IPS DF 4.7 (cell line): ENCODE results near the gene DNTT.

ENCODE experiments used
- DNase-seq: peaks from one replicate; pipeline ENCODE4 v3.0.0-alpha.2; 2013; ENCODE audit warnings: low spot score; ENCODE audit errors: extremely low read depth

DNTT gene

GRCh38 chr10:96304230-96304629, at the start of gene DNTT:
Gene DNTT, plus strand, starts transcription at chr10:96304434. Its CDS starts 64 bp downstream, at chr10:96304498.
- no peak for DNase-seq

GRCh38 chr10:96254976-96255375, 49.3 kb upstream of the DNTT start:
- DNase-seq, result no peak

GRCh38 chr10:96255549-96256333, 48.5 kb upstream of the DNTT start:
- DNase-seq, result no peak

GRCh38 chr10:96257944-96258343, 46.3 kb upstream of the DNTT start:
- DNase-seq, result no peak

- DNase-seq, result no peak
Measured at GRCh38 chr10:96259150-96259549, 45.1 kb upstream of the DNTT start.

GRCh38 chr10:96260014-96260413, 44.2 kb upstream of the DNTT start:
- no peak for DNase-seq

GRCh38 chr10:96261132-96261531, 43.1 kb upstream of the DNTT start:
- no peak for DNase-seq

- DNase-seq, result no peak
Measured at GRCh38 chr10:96261930-96262329, 42.3 kb upstream of the DNTT start.

GRCh38 chr10:96263176-96263575, 41.1 kb upstream of the DNTT start:
- no peak for DNase-seq

- no peak for DNase-seq
Measured at GRCh38 chr10:96263669-96264068, 40.6 kb upstream of the DNTT start.

GRCh38 chr10:96264938-96265337, 39.3 kb upstream of the DNTT start:
- no peak for DNase-seq

- no peak for DNase-seq
Measured at GRCh38 chr10:96266118-96266770, 38.0 kb upstream of the DNTT start.

- DNase-seq, result no peak
Measured at GRCh38 chr10:96267234-96267705, 37.0 kb upstream of the DNTT start.

- DNase-seq, result no peak
Measured at GRCh38 chr10:96268341-96268909, 35.8 kb upstream of the DNTT start.

GRCh38 chr10:96269438-96270300, 34.6 kb upstream of the DNTT start:
- no peak for DNase-seq

GRCh38 chr10:96270571-96270970, 33.7 kb upstream of the DNTT start:
- DNase-seq, result no peak

GRCh38 chr10:96271016-96271815, 33.0 kb upstream of the DNTT start, which contains the start of gene BLNK:
Gene BLNK, minus strand, starts transcription at chr10:96271569. Its CDS starts 171 bp downstream, at chr10:96271398.
- DNase-seq, result no peak

- no peak for DNase-seq
Measured at GRCh38 chr10:96272316-96273280, 31.6 kb upstream of the DNTT start.

- no peak for DNase-seq
Measured at GRCh38 chr10:96275685-96276418, 28.4 kb upstream of the DNTT start.
